Panc1 (cell line): Measurements from ENCODE around the gene RRBP1. TPM values are rescaled to one million over a fixed set of nuclear protein-coding genes. Genes with fewer than 3 reads are reported as not detected.

Experiments
- ATAC-seq: fragments of 200-7000 bp; cut with Tn5 transposase; 2 replicates; pipeline ENCODE4 v1.9.1; 2020; ENCODE audit warnings: mild to moderate bottlenecking, moderate library complexity
- BruUV-seq: library from RNA; stranded (reverse); fragments of 400-500 nt; replicated peaks from 2 replicates; lab custom pipeline; 2021; lab: Mats Ljungman, UMichigan
- CTCF ChIA-PET: fragments of 300-600 bp; sonication (Branson Sonifier 250); formaldehyde crosslinking; loops from one replicate; lab custom pipeline; 2022; ENCODE audit warnings: antibody characterized with exemption; lab: Charles Lee
- POLR2A ChIA-PET: fragments of 300-600 bp; sonication (Branson Sonifier 250); formaldehyde crosslinking; loops from one replicate; lab custom pipeline; 2022; ENCODE audit warnings: antibody characterized with exemption; lab: Charles Lee
- DNase-seq: peaks from one replicate; pipeline ENCODE4 v3.0.0-alpha.2; 2010; ENCODE audit warnings: low read depth, low spot score
- H3K27ac ChIP-seq: 2 replicates; pipeline ENCODE4 v1.5.1; 2011; ENCODE audit warnings: mild to moderate bottlenecking, low read length, inconsistent platforms
- H3K27me3 ChIP-seq: fragments of 200-500 bp; sonication (Bioruptor generic); 2 replicates; pipeline ENCODE4 v1.6.0; 2014; ENCODE audit warnings: low read length, inconsistent platforms; ENCODE audit not compliant: control insufficient read depth, insufficient read depth
- H3K36me3 ChIP-seq: fragments of 200-500 bp; sonication (Bioruptor generic); 2 replicates; pipeline ENCODE4 v1.5.1; 2014; ENCODE audit warnings: inconsistent platforms, mild to moderate bottlenecking, low read length, moderate library complexity; ENCODE audit not compliant: control insufficient read depth, insufficient read depth
- H3K4me1 ChIP-seq: 2 replicates; pipeline ENCODE4 v1.5.1; 2011; ENCODE audit warnings: inconsistent platforms, mild to moderate bottlenecking, low read length, moderate library complexity; ENCODE audit not compliant: control insufficient read depth, insufficient read depth
- H3K4me3 ChIP-seq, 2 experiments: 2 replicates each; pipeline ENCODE4 v1.5.1; 2011 to 2012; ENCODE audit warnings: low read depth in 2 of 2, low read length in 2 of 2, mild to moderate bottlenecking in 2 of 2, inconsistent platforms in 1 of 2, moderate library complexity in 1 of 2
- H3K9me3 ChIP-seq: fragments of 200-500 bp; sonication (Bioruptor generic); 2 replicates; pipeline ENCODE4 v1.5.1; 2014; ENCODE audit warnings: low read depth, mild to moderate bottlenecking, inconsistent platforms, low read length, moderate library complexity; ENCODE audit not compliant: control insufficient read depth, insufficient read depth
- POLR2AphosphoS5 ChIP-seq: IDR thresholded peaks from 2 replicates; pipeline ENCODE4 v1.6.1; 2012; ENCODE audit warnings: mild to moderate bottlenecking, low read depth, low read length, moderate library complexity
- SIN3A ChIP-seq: IDR thresholded peaks from 2 replicates; pipeline ENCODE4 v1.6.1; 2012; ENCODE audit warnings: low read depth, mild to moderate bottlenecking, low read length, moderate library complexity, borderline replicate concordance; ENCODE audit not compliant: insufficient read depth
- TCF7L2 ChIP-seq: IDR thresholded peaks from 2 replicates; pipeline ENCODE4 v1.6.1; 2011; ENCODE audit warnings: mild to moderate bottlenecking, low read depth, low read length, inconsistent platforms
- in situ Hi-C: cut with HindIII; loops from 2 replicates; pipeline ENCODE4 v1.10.0; 2016; ENCODE audit warnings: low sequenced_read_pairs, low pct_unique_long_range_greater_than_20kb
- intact Hi-C: fragments of 100-400 bp; cut with micrococcal nuclease; formaldehyde crosslinking; loops from one replicate; pipeline ENCODE4 v1.10.0; 2022; ENCODE audit not compliant: unreplicated experiment
- total RNA-seq: library from RNA; stranded (reverse); gene quantifications from one replicate; pipeline ENCODE4 v1.2.1, GENCODE V29; 2021; ENCODE audit not compliant: unreplicated experiment
- TF ChIP-seq, protein P1 (sequence below): fragments of 450-650 bp; IDR thresholded peaks from 2 replicates; pipeline ENCODE4 v1.5.1; 2017; ENCODE audit warnings: mild to moderate bottlenecking
- TF ChIP-seq, protein P2 (sequence below), 2 experiments: IDR thresholded peaks; 2 replicates each; pipeline ENCODE4 v1.6.1; 2011 to 2012; ENCODE audit warnings: low read depth in 2 of 2, control low read depth in 1 of 2, low read length in 1 of 2, mild to moderate bottlenecking in 1 of 2, moderate library complexity in 1 of 2; ENCODE audit not compliant: insufficient read depth in 1 of 2

RRBP1 gene
- total RNA-seq, 1 experiment from 2014 or later = 152 TPM

DNA sequence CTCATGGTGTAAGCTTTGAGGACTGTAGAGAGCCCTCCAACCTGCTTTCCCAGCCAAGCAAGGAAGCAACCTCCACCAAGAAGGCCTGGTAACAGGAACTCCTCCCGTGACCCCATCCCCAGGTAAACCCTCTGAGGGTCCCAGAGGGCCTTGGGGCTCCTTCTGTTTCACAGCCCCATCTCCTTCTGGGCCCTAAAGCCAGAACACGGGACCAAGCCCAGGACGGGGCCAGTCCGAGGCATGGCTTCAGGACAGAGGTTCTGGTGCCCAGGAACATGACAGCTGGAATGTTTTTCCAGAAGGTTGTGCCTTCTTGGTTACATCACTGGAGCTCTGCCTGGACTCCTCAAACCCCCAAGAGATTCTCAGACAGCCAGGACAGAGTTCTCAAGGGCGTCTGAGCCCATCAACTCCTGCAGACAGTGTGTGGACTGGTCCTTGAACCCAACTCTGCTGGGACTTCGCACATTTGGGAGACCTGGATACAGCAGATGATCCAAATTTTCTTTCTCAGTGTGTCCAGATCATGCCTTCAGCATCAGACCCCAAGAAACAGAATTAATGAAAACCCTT lies 43.1 kb downstream of the RRBP1 start:
- ChIA-PET CTCF (no interaction called here), POLR2A (no interaction called here)
- DNase-seq = no peak
- no peaks in the 10 kb centered on the region; the same call in 1 of the 2 replicates for H3K4me1 ChIP-seq
- H3K27ac ChIP-seq = no peak overlapping the region
- no peak for ATAC-seq
- TF ChIP-seq SIN3A (no peak), POLR2AphosphoS5 (no peak), TCF7L2 (no peak)
- TF ChIP-seq, protein P1, sequence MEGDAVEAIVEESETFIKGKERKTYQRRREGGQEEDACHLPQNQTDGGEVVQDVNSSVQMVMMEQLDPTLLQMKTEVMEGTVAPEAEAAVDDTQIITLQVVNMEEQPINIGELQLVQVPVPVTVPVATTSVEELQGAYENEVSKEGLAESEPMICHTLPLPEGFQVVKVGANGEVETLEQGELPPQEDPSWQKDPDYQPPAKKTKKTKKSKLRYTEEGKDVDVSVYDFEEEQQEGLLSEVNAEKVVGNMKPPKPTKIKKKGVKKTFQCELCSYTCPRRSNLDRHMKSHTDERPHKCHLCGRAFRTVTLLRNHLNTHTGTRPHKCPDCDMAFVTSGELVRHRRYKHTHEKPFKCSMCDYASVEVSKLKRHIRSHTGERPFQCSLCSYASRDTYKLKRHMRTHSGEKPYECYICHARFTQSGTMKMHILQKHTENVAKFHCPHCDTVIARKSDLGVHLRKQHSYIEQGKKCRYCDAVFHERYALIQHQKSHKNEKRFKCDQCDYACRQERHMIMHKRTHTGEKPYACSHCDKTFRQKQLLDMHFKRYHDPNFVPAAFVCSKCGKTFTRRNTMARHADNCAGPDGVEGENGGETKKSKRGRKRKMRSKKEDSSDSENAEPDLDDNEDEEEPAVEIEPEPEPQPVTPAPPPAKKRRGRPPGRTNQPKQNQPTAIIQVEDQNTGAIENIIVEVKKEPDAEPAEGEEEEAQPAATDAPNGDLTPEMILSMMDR = no peak
- TF ChIP-seq, protein P2, sequence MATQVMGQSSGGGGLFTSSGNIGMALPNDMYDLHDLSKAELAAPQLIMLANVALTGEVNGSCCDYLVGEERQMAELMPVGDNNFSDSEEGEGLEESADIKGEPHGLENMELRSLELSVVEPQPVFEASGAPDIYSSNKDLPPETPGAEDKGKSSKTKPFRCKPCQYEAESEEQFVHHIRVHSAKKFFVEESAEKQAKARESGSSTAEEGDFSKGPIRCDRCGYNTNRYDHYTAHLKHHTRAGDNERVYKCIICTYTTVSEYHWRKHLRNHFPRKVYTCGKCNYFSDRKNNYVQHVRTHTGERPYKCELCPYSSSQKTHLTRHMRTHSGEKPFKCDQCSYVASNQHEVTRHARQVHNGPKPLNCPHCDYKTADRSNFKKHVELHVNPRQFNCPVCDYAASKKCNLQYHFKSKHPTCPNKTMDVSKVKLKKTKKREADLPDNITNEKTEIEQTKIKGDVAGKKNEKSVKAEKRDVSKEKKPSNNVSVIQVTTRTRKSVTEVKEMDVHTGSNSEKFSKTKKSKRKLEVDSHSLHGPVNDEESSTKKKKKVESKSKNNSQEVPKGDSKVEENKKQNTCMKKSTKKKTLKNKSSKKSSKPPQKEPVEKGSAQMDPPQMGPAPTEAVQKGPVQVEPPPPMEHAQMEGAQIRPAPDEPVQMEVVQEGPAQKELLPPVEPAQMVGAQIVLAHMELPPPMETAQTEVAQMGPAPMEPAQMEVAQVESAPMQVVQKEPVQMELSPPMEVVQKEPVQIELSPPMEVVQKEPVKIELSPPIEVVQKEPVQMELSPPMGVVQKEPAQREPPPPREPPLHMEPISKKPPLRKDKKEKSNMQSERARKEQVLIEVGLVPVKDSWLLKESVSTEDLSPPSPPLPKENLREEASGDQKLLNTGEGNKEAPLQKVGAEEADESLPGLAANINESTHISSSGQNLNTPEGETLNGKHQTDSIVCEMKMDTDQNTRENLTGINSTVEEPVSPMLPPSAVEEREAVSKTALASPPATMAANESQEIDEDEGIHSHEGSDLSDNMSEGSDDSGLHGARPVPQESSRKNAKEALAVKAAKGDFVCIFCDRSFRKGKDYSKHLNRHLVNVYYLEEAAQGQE (IDR thresholded peaks at IDR 0.05; ENCODE audit: insufficient read depth in 1 of 2, low read depth in 2 of 2, low read length in 1 of 2) = no peak
- H3K4me3 ChIP-seq = no peak overlapping the region
- no peaks in the 10 kb centered on the region for H3K27me3 ChIP-seq
- intact Hi-C loops = no loop called here
- BruUV-seq = no TSS peak
- H3K9me3 ChIP-seq = no peaks in the 10 kb centered on the region
- no peaks in the 10 kb centered on the region for H3K36me3 ChIP-seq
- in situ Hi-C loops = no loop called here

DNA sequence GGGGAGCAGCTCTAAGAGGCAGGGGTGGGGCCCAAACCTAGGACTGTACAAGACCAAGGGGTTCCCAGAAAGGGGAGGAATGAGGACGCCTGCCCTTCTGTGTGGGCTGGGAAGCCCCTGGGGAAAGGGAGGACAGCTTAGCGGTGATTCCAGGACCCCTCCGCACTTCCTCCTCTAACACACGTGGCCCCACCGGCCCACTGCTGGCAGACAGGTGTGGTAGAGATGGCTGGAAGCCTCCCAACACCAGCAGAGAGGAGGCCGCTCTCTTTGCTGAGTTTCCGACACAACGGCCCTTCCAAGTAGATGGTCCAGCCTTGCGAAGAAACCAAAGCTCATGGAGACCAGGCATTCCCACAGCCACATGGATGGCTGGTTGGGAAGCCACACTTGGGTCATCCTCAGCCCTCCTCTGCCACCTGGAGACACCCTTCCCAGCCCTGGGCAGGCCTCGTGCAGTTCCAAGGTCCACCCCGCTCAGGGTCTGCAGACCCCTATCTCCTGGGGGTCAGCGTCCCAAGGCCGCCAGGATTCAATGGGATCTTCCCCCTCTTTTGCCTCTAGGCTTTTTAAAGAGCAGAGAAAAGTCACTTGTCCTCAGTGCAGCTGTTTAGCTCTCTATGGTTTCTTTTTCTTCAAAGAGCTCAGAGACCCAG lies 43.9 kb downstream of the RRBP1 start:
- Histone ChIP-seq H3K4me1 (no peaks in the 10 kb centered on the region), H3K9me3 (no peaks in the 10 kb centered on the region), H3K27ac (no peak overlapping the region), H3K4me3 (no peak overlapping the region), H3K36me3 (no peaks in the 10 kb centered on the region), H3K27me3 (no peaks in the 10 kb centered on the region)
- in situ Hi-C loops = no loop called here
- DNase-seq = no peak
- ChIA-PET POLR2A (no interaction called here), CTCF (no interaction called here)
- TF ChIP-seq SIN3A = no peak
- no peak for TF ChIP-seq POLR2AphosphoS5
- TF ChIP-seq, protein P1 = no peak
- TF ChIP-seq, protein P2 (IDR thresholded peaks at IDR 0.05; ENCODE audit: insufficient read depth in 1 of 2, low read depth in 2 of 2, low read length in 1 of 2) = no peak
- no peak for TF ChIP-seq TCF7L2
- intact Hi-C loops = no loop called here
- no peak for ATAC-seq
- BruUV-seq = no TSS peak
